Kidney (tissue), 14 donors: ENCODE results near the gene ESF1. TPM values are rescaled to one million over a fixed set of nuclear protein-coding genes. Genes with fewer than 3 reads are reported as not detected.
"Not testable (repeated sequence)": the region's sequence is repeated elsewhere in the genome, so short reads cannot be mapped to it uniquely, and the experiment has no call there.

ENCODE experiments used
- DNase-seq, 5 donors: peaks; one replicate each; pipeline ENCODE4 v3.0.0-alpha.2; 2013 to 2020
- FAIRE-seq: peaks from 2 replicates; lab custom pipeline; 2012; peaks lifted over from hg19 to GRCh38; lab: Jason Lieb, UNC
- H3K27ac ChIP-seq, 2 donors: one replicate each; pipeline ENCODE4 v1.7.0; 2013; ENCODE audit warnings: low read depth in 2 of 2, low read length in 2 of 2, inconsistent platforms in 1 of 2
- H3K27me3 ChIP-seq: one replicate; pipeline ENCODE4 v1.7.1; 2013; ENCODE audit warnings: low read length, inconsistent platforms; ENCODE audit not compliant: control insufficient read depth, insufficient read depth
- H3K36me3 ChIP-seq, 3 donors: one replicate each; pipeline versions ENCODE4 v1.7.0 to v1.7.1; 2013; ENCODE audit warnings: low read length in 3 of 3, control low read depth in 1 of 3, inconsistent platforms in 1 of 3; ENCODE audit not compliant: insufficient read depth in 3 of 3, control insufficient read depth in 2 of 3
- H3K4me1 ChIP-seq, 3 donors: one replicate each; pipeline versions ENCODE4 v1.7.0 to v1.7.1; 2013; ENCODE audit warnings: low read length in 3 of 3, inconsistent platforms in 1 of 3, low read depth in 1 of 3; ENCODE audit not compliant: control insufficient read depth in 2 of 3, insufficient read depth in 2 of 3
- H3K4me3 ChIP-seq, 3 donors: one replicate each; pipeline versions ENCODE4 v1.7.0 to v1.8.1; 2013; ENCODE audit warnings: low read length in 3 of 3, control low read depth in 1 of 3, inconsistent platforms in 1 of 3
- H3K9ac ChIP-seq, 3 donors: one replicate each; pipeline versions ENCODE4 v1.7.0 to v1.7.1; 2013; ENCODE audit warnings: low read length in 3 of 3, control low read depth in 1 of 3, inconsistent platforms in 1 of 3
- H3K9me3 ChIP-seq, 3 donors: one replicate each; pipeline versions ENCODE4 v1.7.0 to v1.7.1; 2013; ENCODE audit warnings: low read length in 3 of 3, control low read depth in 1 of 3, inconsistent platforms in 1 of 3; ENCODE audit not compliant: control insufficient read depth in 2 of 3, insufficient read depth in 1 of 3
- CTCF ChIP-seq: IDR thresholded peaks from 3 replicates; pipeline ENCODE4 v1.5.1; 2012; ENCODE audit warnings: mild to moderate bottlenecking, moderate library complexity, borderline replicate concordance; ENCODE audit not compliant: insufficient read depth; ENCODE audit errors: extremely low read depth
- intact Hi-C: fragments of 100-400 bp; cut with DNase I; formaldehyde crosslinking; loops from one replicate; pipeline ENCODE4 v1.11.1; 2022
- polyA plus RNA-seq: library from polyadenylated mRNA; stranded (reverse); fragments of 350-450 nt; fragmentation: Illumina TruSeq; extraction: RNeasy Lipid Tissue Mini Kit (QIAGEN cat#74804); gene quantifications from one replicate; pipeline ENCODE4 v1.2.3, GENCODE V29; 2014; ENCODE audit warnings: low read depth, low replicate concordance; ENCODE audit not compliant: insufficient read depth
- total RNA-seq: library from RNA; stranded (reverse); fragmentation: NEBNext Ultra II Directional; extraction: Animal tissue kit (Norgen Biotek cat#: 25700); gene quantifications from one replicate; pipeline ENCODE4 v1.2.1, GENCODE V29; 2021
- donor health status: control.
- donor health status: control.
- donor health status: control.
- donor health status: control.
- donor health status: control.
- donor health status: DM: yes; HTN: yes; CAD: no.
- donor health status: Normal renal cell carcinoma (clear cell type).

Gene ESF1
- total and polyA plus RNA-seq, 2 donors from 2014 or later: 4.9 to 12.6 TPM

DNA sequence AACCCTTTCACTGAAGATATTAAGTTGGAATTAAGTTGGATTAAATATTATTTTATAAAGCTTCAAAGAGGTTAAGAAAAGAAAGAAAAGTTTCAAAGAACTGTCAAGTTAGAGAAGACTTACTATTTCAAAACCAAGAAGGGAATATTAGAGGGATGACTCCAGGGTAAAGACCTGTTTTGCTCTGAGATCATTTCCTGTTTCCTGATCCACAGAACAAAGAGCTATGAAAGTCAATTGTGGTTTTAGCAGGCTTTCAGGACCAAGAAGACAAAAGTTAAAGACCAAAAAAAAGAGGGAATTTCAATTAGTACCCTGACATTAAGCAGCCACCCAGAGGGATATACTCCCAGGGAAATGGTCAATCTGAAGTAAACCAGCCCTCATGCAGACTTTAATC is 19.4 kb downstream of the ESF1 start:
- no peak for TF ChIP-seq CTCF
- peaks cover 10 to 19% (median 15%) of the 10 kb centered on the region in 3 donors for H3K36me3 ChIP-seq
- FAIRE-seq (no peak), DNase-seq (no peak)
- H3K27ac ChIP-seq: no peak overlapping the region
- H3K4me3 ChIP-seq: no peak overlapping the region
- H3K9me3 ChIP-seq: no peaks in the 10 kb centered on the region
- intact Hi-C loops: no loop called here
- H3K27me3 ChIP-seq: no peaks in the 10 kb centered on the region
- no peaks in the 10 kb centered on the region for H3K4me1 ChIP-seq
- no peak overlapping the region for H3K9ac ChIP-seq

DNA sequence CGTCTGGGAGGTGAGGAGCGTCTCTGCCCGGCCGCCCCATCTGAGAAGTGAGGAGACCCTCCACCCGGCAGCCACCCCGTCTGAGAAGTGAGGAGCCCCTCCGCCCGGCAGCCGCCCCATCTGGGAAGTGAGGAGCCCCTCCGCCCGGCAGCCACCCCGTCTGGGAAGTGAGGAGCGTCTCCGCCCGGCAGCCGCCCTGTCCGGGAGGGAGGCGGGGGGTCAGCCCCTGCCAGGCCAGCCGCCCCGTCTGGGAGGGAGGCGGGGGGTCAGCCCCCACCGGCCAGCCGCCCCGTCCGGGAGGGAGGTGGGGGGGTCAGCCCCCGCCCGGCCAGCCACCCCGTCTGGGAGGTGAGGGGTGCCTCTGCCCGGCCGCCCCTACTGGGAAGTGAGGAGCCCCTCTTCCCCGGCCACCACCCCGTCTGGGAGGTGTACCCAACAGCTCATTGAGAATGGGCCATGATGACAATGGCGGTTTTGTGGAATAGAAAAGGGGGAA is 24.2 kb downstream of the ESF1 start:
- H3K27ac ChIP-seq, intact Hi-C loops, DNase-seq, H3K4me1 ChIP-seq, FAIRE-seq, H3K27me3 ChIP-seq, H3K4me3 ChIP-seq, H3K36me3 ChIP-seq, H3K9ac ChIP-seq, H3K9me3 ChIP-seq: not testable (repeated sequence)

GRCh38 chr20:13758884-13759283 is 25.8 kb downstream of the ESF1 start:
- intact Hi-C loops: no loop called here
- Histone ChIP-seq H3K36me3 (peaks cover 3 to 5% (median 4%) of the 10 kb centered on the region in 3 donors), H3K9me3 (no peaks in the 10 kb centered on the region), H3K4me3 (no peak overlapping the region), H3K27me3 (no peaks in the 10 kb centered on the region), H3K27ac (no peak overlapping the region), H3K9ac (no peak overlapping the region), H3K4me1 (no peaks in the 10 kb centered on the region)
- no peak for TF ChIP-seq CTCF
- FAIRE-seq (no peak), DNase-seq (no peak)

- Histone ChIP-seq H3K9me3 (no peaks in the 10 kb centered on the region), H3K36me3 (peaks cover 2 to 4% (median 3%) of the 10 kb centered on the region in 3 donors), H3K4me1 (no peaks in the 10 kb centered on the region), H3K4me3 (no peak overlapping the region), H3K27me3 (no peaks in the 10 kb centered on the region), H3K27ac (no peak overlapping the region), H3K9ac (no peak overlapping the region)
- intact Hi-C loops: no loop called here
- DNase-seq: no peak
- no peak for TF ChIP-seq CTCF
- no peak for FAIRE-seq
Observed at GRCh38 chr20:13756551-13756950, 28.2 kb downstream of the ESF1 start.
